ENCODE measurements around the gene RTN4R.
"Not testable (repeated sequence)": the region's sequence is repeated elsewhere in the genome, so short reads cannot be mapped to it uniquely, and the experiment has no call there.

RTN4R gene

GRCh38 chr22:20308806-20309650 is 40.9 kb upstream of the RTN4R start:
- 94% methylated on average over 11 of the region's 22 CpGs for WGBS (ENCODE audit: insufficient coverage)
- POLR2A ChIA-PET; DNase-seq; H3K9me3 ChIP-seq (ENCODE audit: control extremely low read depth in 1 of 5, control insufficient read depth in 4 of 5, insufficient read depth in 2 of 5, low read depth in 1 of 5, low read length in 4 of 5); H3K36me3 ChIP-seq (ENCODE audit: control insufficient read depth in 4 of 4, insufficient read depth in 4 of 4, low read length in 3 of 4); H3K27ac ChIP-seq (ENCODE audit: insufficient read depth in 1 of 2, low read depth in 1 of 2, low read length in 2 of 2, poor library complexity in 1 of 2, severe bottlenecking in 2 of 2); H3K27me3 ChIP-seq (replicated peaks in 2 of 5; ENCODE audit: control insufficient read depth in 4 of 5, insufficient read depth in 5 of 5, low read length in 4 of 5); CTCF ChIA-PET; H3K4me3 ChIP-seq (ENCODE audit: control insufficient read depth in 1 of 7, extremely low read depth in 1 of 7, insufficient read depth in 4 of 7, low read depth in 2 of 7, low read length in 6 of 7); H3K4me1 ChIP-seq (ENCODE audit: control extremely low read depth in 1 of 4, control insufficient read depth in 4 of 4, insufficient read depth in 4 of 4, low read length in 3 of 4): not testable (repeated sequence)

- H3K4me1 ChIP-seq (ENCODE audit: control extremely low read depth in 1 of 4, control insufficient read depth in 4 of 4, insufficient read depth in 4 of 4, low read length in 3 of 4); POLR2A ChIA-PET; H3K27ac ChIP-seq (ENCODE audit: insufficient read depth in 1 of 2, low read depth in 1 of 2, low read length in 2 of 2, poor library complexity in 1 of 2, severe bottlenecking in 2 of 2); H3K4me3 ChIP-seq (ENCODE audit: control insufficient read depth in 1 of 7, extremely low read depth in 1 of 7, insufficient read depth in 4 of 7, low read depth in 2 of 7, low read length in 6 of 7); DNase-seq; H3K36me3 ChIP-seq (ENCODE audit: control insufficient read depth in 4 of 4, insufficient read depth in 4 of 4, low read length in 3 of 4); H3K27me3 ChIP-seq (replicated peaks in 2 of 5; ENCODE audit: control insufficient read depth in 4 of 5, insufficient read depth in 5 of 5, low read length in 4 of 5); CTCF ChIA-PET; H3K9me3 ChIP-seq (ENCODE audit: control extremely low read depth in 1 of 5, control insufficient read depth in 4 of 5, insufficient read depth in 2 of 5, low read depth in 1 of 5, low read length in 4 of 5): not testable (repeated sequence)
- WGBS (ENCODE audit: insufficient coverage): 94% methylated on average over 6 of the region's 14 CpGs
These were observed 39.6 kb upstream of the RTN4R start for GRCh38 chr22:20307448-20308447.

DNA sequence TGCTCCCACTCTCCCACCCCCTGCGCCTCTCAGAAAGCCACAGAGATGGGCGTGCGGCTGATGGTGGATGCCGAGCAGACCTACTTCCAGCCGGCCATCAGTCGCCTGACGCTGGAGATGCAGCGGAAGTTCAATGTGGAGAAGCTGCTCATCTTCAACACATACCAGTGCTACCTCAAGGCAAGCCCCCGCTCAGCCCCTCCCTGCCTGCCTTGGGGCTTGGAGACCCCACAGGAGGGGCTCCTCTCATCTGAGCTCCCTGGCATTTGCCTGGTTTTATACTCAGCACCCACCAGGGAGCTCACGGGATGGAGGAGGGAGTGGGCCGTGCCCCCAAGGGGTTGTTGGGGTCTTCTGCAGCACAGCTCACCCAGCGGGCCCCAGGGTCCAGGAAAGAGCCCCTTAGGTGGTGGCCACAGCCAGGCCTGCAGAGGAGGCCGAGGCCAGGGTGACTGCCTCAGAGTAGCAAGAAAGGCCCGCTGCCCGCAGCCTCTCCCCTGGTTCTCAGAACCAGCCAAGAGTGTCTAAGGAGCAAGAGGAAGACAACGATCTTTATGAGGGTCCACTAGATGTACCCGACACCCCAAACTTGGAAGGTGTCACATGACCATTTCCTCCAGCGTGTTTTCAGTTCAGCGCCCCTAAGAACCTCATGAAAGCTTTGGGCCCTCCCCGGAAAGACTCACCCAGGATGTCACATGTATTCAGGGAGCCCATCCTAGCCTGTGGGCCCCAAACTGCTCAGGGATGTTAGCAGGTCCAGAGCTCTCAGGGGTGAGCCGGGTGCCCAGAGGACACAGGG is 38.7 kb upstream of the RTN4R start:
- H3K4me3 ChIP-seq (ENCODE audit: control insufficient read depth in 1 of 7, extremely low read depth in 1 of 7, insufficient read depth in 4 of 7, low read depth in 2 of 7, low read length in 6 of 7); H3K9me3 ChIP-seq (ENCODE audit: control extremely low read depth in 1 of 5, control insufficient read depth in 4 of 5, insufficient read depth in 2 of 5, low read depth in 1 of 5, low read length in 4 of 5); H3K4me1 ChIP-seq (ENCODE audit: control extremely low read depth in 1 of 4, control insufficient read depth in 4 of 4, insufficient read depth in 4 of 4, low read length in 3 of 4); H3K36me3 ChIP-seq (ENCODE audit: control insufficient read depth in 4 of 4, insufficient read depth in 4 of 4, low read length in 3 of 4); CTCF ChIA-PET; H3K27me3 ChIP-seq (replicated peaks in 2 of 5; ENCODE audit: control insufficient read depth in 4 of 5, insufficient read depth in 5 of 5, low read length in 4 of 5); POLR2A ChIA-PET; DNase-seq; H3K27ac ChIP-seq (ENCODE audit: insufficient read depth in 1 of 2, low read depth in 1 of 2, low read length in 2 of 2, poor library complexity in 1 of 2, severe bottlenecking in 2 of 2): not testable (repeated sequence)
- 95% methylated on average over 8 of the region's 21 CpGs for WGBS (ENCODE audit: insufficient coverage)

- Histone ChIP-seq H3K4me1 (ENCODE audit: control extremely low read depth in 1 of 4, control insufficient read depth in 4 of 4, insufficient read depth in 4 of 4, low read length in 3 of 4) (peaks cover 0 to 4% (median 1%) of the 10 kb centered on the region in 4 experiments), H3K9me3 (ENCODE audit: control extremely low read depth in 1 of 5, control insufficient read depth in 4 of 5, insufficient read depth in 2 of 5, low read depth in 1 of 5, low read length in 4 of 5) (no peaks in the 10 kb centered on the region), H3K36me3 (ENCODE audit: control insufficient read depth in 4 of 4, insufficient read depth in 4 of 4, low read length in 3 of 4) (no peaks in the 10 kb centered on the region), H3K27ac (ENCODE audit: insufficient read depth in 1 of 2, low read depth in 1 of 2, low read length in 2 of 2, poor library complexity in 1 of 2, severe bottlenecking in 2 of 2) (no peak overlapping the region), H3K27me3 (replicated peaks in 2 of 5; ENCODE audit: control insufficient read depth in 4 of 5, insufficient read depth in 5 of 5, low read length in 4 of 5) (peaks cover 0 to under 1% (median 0%) of the 10 kb centered on the region in 5 experiments), H3K4me3 (ENCODE audit: control insufficient read depth in 1 of 7, extremely low read depth in 1 of 7, insufficient read depth in 4 of 7, low read depth in 2 of 7, low read length in 6 of 7) (no peak overlapping the region)
- DNase-seq: no peak
- ChIA-PET POLR2A (no interaction called here), CTCF (no interaction called here)
- WGBS (ENCODE audit: insufficient coverage): 88% methylated on average over 17 of the region's 21 CpGs
These were observed 38.0 kb upstream of the RTN4R start for GRCh38 chr22:20305894-20306645.

GRCh38 chr22:20305230-20305893 is 37.2 kb upstream of the RTN4R start:
- DNase-seq; POLR2A ChIA-PET; H3K27me3 ChIP-seq (replicated peaks in 2 of 5; ENCODE audit: control insufficient read depth in 4 of 5, insufficient read depth in 5 of 5, low read length in 4 of 5); H3K9me3 ChIP-seq (ENCODE audit: control extremely low read depth in 1 of 5, control insufficient read depth in 4 of 5, insufficient read depth in 2 of 5, low read depth in 1 of 5, low read length in 4 of 5); H3K27ac ChIP-seq (ENCODE audit: insufficient read depth in 1 of 2, low read depth in 1 of 2, low read length in 2 of 2, poor library complexity in 1 of 2, severe bottlenecking in 2 of 2); H3K36me3 ChIP-seq (ENCODE audit: control insufficient read depth in 4 of 4, insufficient read depth in 4 of 4, low read length in 3 of 4); H3K4me3 ChIP-seq (ENCODE audit: control insufficient read depth in 1 of 7, extremely low read depth in 1 of 7, insufficient read depth in 4 of 7, low read depth in 2 of 7, low read length in 6 of 7); H3K4me1 ChIP-seq (ENCODE audit: control extremely low read depth in 1 of 4, control insufficient read depth in 4 of 4, insufficient read depth in 4 of 4, low read length in 3 of 4); CTCF ChIA-PET: not testable (repeated sequence)
- WGBS (ENCODE audit: insufficient coverage): 100% methylated on average over 6 of the region's 12 CpGs

GRCh38 chr22:20304646-20305045 is 36.5 kb upstream of the RTN4R start:
- Histone ChIP-seq H3K27ac (ENCODE audit: insufficient read depth in 1 of 2, low read depth in 1 of 2, low read length in 2 of 2, poor library complexity in 1 of 2, severe bottlenecking in 2 of 2) (no peak overlapping the region), H3K9me3 (ENCODE audit: control extremely low read depth in 1 of 5, control insufficient read depth in 4 of 5, insufficient read depth in 2 of 5, low read depth in 1 of 5, low read length in 4 of 5) (no peaks in the 10 kb centered on the region), H3K36me3 (ENCODE audit: control insufficient read depth in 4 of 4, insufficient read depth in 4 of 4, low read length in 3 of 4) (no peaks in the 10 kb centered on the region), H3K4me1 (ENCODE audit: control extremely low read depth in 1 of 4, control insufficient read depth in 4 of 4, insufficient read depth in 4 of 4, low read length in 3 of 4) (peaks cover 0 to 11% (median 8%) of the 10 kb centered on the region in 4 experiments), H3K4me3 (ENCODE audit: control insufficient read depth in 1 of 7, extremely low read depth in 1 of 7, insufficient read depth in 4 of 7, low read depth in 2 of 7, low read length in 6 of 7) (no peak overlapping the region), H3K27me3 (replicated peaks in 2 of 5; ENCODE audit: control insufficient read depth in 4 of 5, insufficient read depth in 5 of 5, low read length in 4 of 5) (peaks cover 0 to 3% (median 0%) of the 10 kb centered on the region in 5 experiments)
- CTCF ChIA-PET: no interaction called here
- 86% methylated on average over 4 of the region's 9 CpGs for WGBS (ENCODE audit: insufficient coverage)
- DNase-seq: no peak
- POLR2A ChIA-PET: no interaction called here
